GM23248 (cell line): ENCODE results near the gene RET.

ENCODE experiments used
- EZH2 ChIP-seq: fragments of 200-600 bp; sonication (generic); IDR thresholded peaks from 2 replicates; pipeline ENCODE4 v1.6.1; 2018; ENCODE audit warnings: antibody characterized with exemption, mild to moderate bottlenecking; ENCODE audit not compliant: insufficient read depth, poor library complexity, severe bottlenecking
- EZH2phosphoT487 ChIP-seq: fragments of 200-600 bp; sonication (generic); IDR thresholded peaks from 2 replicates; pipeline ENCODE4 v1.6.1; 2018; ENCODE audit warnings: antibody characterized with exemption, moderate library complexity, mild to moderate bottlenecking, low read depth; ENCODE audit not compliant: insufficient read depth

DNA sequence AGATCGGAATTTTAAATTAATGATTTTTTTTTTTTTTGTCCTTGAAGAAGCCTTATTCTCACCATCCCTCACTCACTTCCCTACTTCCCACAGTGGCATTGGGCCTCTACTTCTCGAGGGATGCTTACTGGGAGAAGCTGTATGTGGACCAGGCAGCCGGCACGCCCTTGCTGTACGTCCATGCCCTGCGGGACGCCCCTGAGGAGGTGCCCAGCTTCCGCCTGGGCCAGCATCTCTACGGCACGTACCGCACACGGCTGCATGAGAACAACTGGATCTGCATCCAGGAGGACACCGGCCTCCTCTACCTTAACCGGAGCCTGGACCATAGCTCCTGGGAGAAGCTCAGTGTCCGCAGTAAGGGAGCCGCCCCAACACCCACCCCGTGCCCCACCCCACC is 23.5 kb downstream of the RET start:
- TF ChIP-seq EZH2 (no peak), EZH2phosphoT487 (no peak)
